Loucy (cell line): ENCODE data around the gene LAMB1.

Experiments used
- H2AFZ ChIP-seq: fragments of 200-600 bp; sonication (generic); 2 replicates; pipeline ENCODE4 v1.6.0; 2016; ENCODE audit warnings: antibody characterized with exemption, mild to moderate bottlenecking, low read length, moderate library complexity
- H3F3A ChIP-seq: fragments of 200-600 bp; 2 replicates; pipeline ENCODE4 v1.6.0; 2016; ENCODE audit warnings: antibody characterized with exemption, low read depth, mild to moderate bottlenecking
- H3K27me3 ChIP-seq: fragments of 200-600 bp; sonication (generic); 2 replicates; pipeline ENCODE4 v1.6.1; 2014; ENCODE audit warnings: low read length, mild to moderate bottlenecking; ENCODE audit not compliant: insufficient read depth, poor library complexity, severe bottlenecking
- H3K36me3 ChIP-seq: fragments of 200-600 bp; sonication (generic); 2 replicates; pipeline ENCODE4 v1.6.1; 2016; ENCODE audit warnings: low read length; ENCODE audit not compliant: insufficient read depth
- H3K4me1 ChIP-seq: fragments of 200-600 bp; sonication (generic); 2 replicates; pipeline ENCODE4 v1.5.1; 2014; ENCODE audit warnings: low read length, mild to moderate bottlenecking; ENCODE audit not compliant: insufficient read depth, poor library complexity, severe bottlenecking
- H3K4me2 ChIP-seq: fragments of 200-600 bp; sonication (generic); 2 replicates; pipeline ENCODE4 v1.6.0; 2014; ENCODE audit warnings: antibody characterized with exemption, low read length, low read depth, mild to moderate bottlenecking; ENCODE audit not compliant: poor library complexity, severe bottlenecking
- H3K4me3 ChIP-seq: fragments of 200-600 bp; sonication (generic); 2 replicates; pipeline ENCODE4 v1.5.1; 2014; ENCODE audit warnings: low read length, mild to moderate bottlenecking, mixed read lengths; ENCODE audit not compliant: poor library complexity, severe bottlenecking
- H3K79me2 ChIP-seq: fragments of 200-600 bp; sonication (generic); 2 replicates; pipeline ENCODE4 v1.6.1; 2014; ENCODE audit warnings: low read length; ENCODE audit not compliant: insufficient read depth
- H3K9ac ChIP-seq: fragments of 200-600 bp; sonication (generic); 2 replicates; pipeline ENCODE4 v1.6.0; 2014; ENCODE audit warnings: mild to moderate bottlenecking, low read depth, low read length, moderate library complexity; ENCODE audit not compliant: poor library complexity, severe bottlenecking
- H3K9me2 ChIP-seq: fragments of 200-600 bp; sonication (generic); replicated peaks from 2 replicates; pipeline ENCODE4 v1.6.1; 2016; ENCODE audit warnings: low read depth, low read length, mixed read lengths
- H3K9me3 ChIP-seq: fragments of 200-600 bp; sonication (generic); 2 replicates; pipeline ENCODE4 v1.6.1; 2014; ENCODE audit warnings: mild to moderate bottlenecking, antibody characterized with exemption, low read length, low read depth; ENCODE audit not compliant: insufficient read depth
- H4K20me1 ChIP-seq: fragments of 200-600 bp; sonication (generic); 2 replicates; pipeline ENCODE4 v1.6.0; 2014; ENCODE audit warnings: antibody characterized with exemption, low read length, mild to moderate bottlenecking; ENCODE audit not compliant: insufficient read depth, poor library complexity, severe bottlenecking
- CTCF ChIP-seq: fragments of 200-600 bp; sonication (generic); conservative IDR thresholded peaks from 2 replicates; pipeline ENCODE4 v1.5.1; 2014; ENCODE audit warnings: mild to moderate bottlenecking, antibody characterized with exemption, low read length
- EZH2phosphoT487 ChIP-seq: fragments of 200-600 bp; IDR thresholded peaks from 2 replicates; pipeline ENCODE4 v1.6.1; 2018; ENCODE audit warnings: antibody characterized with exemption, mild to moderate bottlenecking, moderate library complexity, borderline replicate concordance

LAMB1 gene

GRCh38 chr7:108015740-108016139, 12.8 kb upstream of the LAMB1 start:
- Histone ChIP-seq H3K4me3 (no peak overlapping the region), H3K4me2 (no peak overlapping the region), H4K20me1 (no peaks in the 10 kb centered on the region), H3F3A (no peaks in the 10 kb centered on the region), H3K9me2 (no peaks in the 10 kb centered on the region), H3K36me3 (no peaks in the 10 kb centered on the region), H3K9me3 (no peaks in the 10 kb centered on the region), H3K4me1 (no peaks in the 10 kb centered on the region), H3K9ac (no peak overlapping the region), H3K79me2 (no peaks in the 10 kb centered on the region), H2AFZ (no peak overlapping the region), H3K27me3 (no peaks in the 10 kb centered on the region)
- TF ChIP-seq CTCF = no peak

GRCh38 chr7:108014747-108015682, 12.1 kb upstream of the LAMB1 start:
- Histone ChIP-seq H3K9me3 (no peaks in the 10 kb centered on the region), H2AFZ (no peak overlapping the region), H3K27me3 (no peaks in the 10 kb centered on the region), H3K4me1 (no peaks in the 10 kb centered on the region), H3K9me2 (no peaks in the 10 kb centered on the region), H3K79me2 (no peaks in the 10 kb centered on the region), H3K9ac (no peak overlapping the region), H3K36me3 (no peaks in the 10 kb centered on the region), H4K20me1 (no peaks in the 10 kb centered on the region), H3K4me3 (no peak overlapping the region), H3F3A (no peaks in the 10 kb centered on the region), H3K4me2 (no peak overlapping the region)
- TF ChIP-seq EZH2phosphoT487 (no peak), CTCF (no peak)

GRCh38 chr7:108014215-108014614, 11.3 kb upstream of the LAMB1 start:
- H4K20me1 ChIP-seq = no peaks in the 10 kb centered on the region
- no peaks in the 10 kb centered on the region for H3K36me3 ChIP-seq
- H3K9ac ChIP-seq = no peak overlapping the region
- no peak overlapping the region for H3K4me3 ChIP-seq
- H3K9me2 ChIP-seq = no peaks in the 10 kb centered on the region
- no peaks in the 10 kb centered on the region for H3K27me3 ChIP-seq
- no peaks in the 10 kb centered on the region for H3F3A ChIP-seq
- no peaks in the 10 kb centered on the region for H3K79me2 ChIP-seq
- no peaks in the 10 kb centered on the region for H3K4me1 ChIP-seq
- H3K9me3 ChIP-seq = no peaks in the 10 kb centered on the region
- H2AFZ ChIP-seq = no peak overlapping the region
- TF ChIP-seq CTCF (no peak), EZH2phosphoT487 (no peak)
- no peak overlapping the region for H3K4me2 ChIP-seq
